K562 (cell line): ENCODE results near the gene PDE8A. TPM values are rescaled to one million over a fixed set of nuclear protein-coding genes. Genes with fewer than 3 reads are reported as not detected.

Experiments used
- ATAC-seq: fragments of 200-7000 bp; cut with Tn5 transposase; 3 replicates; pipeline ENCODE4 v1.9.1; 2020; ENCODE audit warnings: moderate library complexity
- BruUV-seq: library from RNA; stranded (reverse); fragments of 400-500 nt; replicated peaks from 2 replicates; lab custom pipeline; 2021; lab: Mats Ljungman, UMichigan
- CTCF ChIA-PET: fragments of 300-600 bp; formaldehyde crosslinking; extraction: SDS; loops from one replicate; lab custom pipeline; 2021; ENCODE audit warnings: low intra/inter-chr PET ratio; lab: Yijun Ruan, JAX
- POLR2A ChIA-PET: fragments of 300-600, 350-650 bp; sonication (Branson Sonifier 250); formaldehyde crosslinking; extraction: SDS; loops from one replicate; lab custom pipeline; 2021; ENCODE audit warnings: antibody characterized with exemption, inconsistent platforms; lab: Yijun Ruan, JAX
- DNase-seq, 4 experiments: peaks; one replicate each; pipeline versions ENCODE4 v3.0.0 to v3.0.0-alpha.2; 2011 to 2018; ENCODE audit warnings: low spot score in 3 of 4, mixed read lengths in 3 of 4; ENCODE audit errors: extremely low read depth in 1 of 4
- FAIRE-seq: peaks from 2 replicates; lab custom pipeline; 2011; peaks lifted over from hg19 to GRCh38; lab: Jason Lieb, UNC
- H2AFZ ChIP-seq: 2 replicates; pipeline ENCODE4 v1.6.0; 2011; ENCODE audit warnings: low read depth, low read length, control low read depth, inconsistent platforms
- H3K27ac ChIP-seq: fragments of 200-600 bp; 3 replicates; pipeline ENCODE4 v1.8.0; 2011; ENCODE audit warnings: low read depth, mild to moderate bottlenecking, control low read depth, inconsistent platforms, low read length, moderate library complexity, mixed read lengths; ENCODE audit errors: extremely low read depth
- H3K27me3 ChIP-seq, 2 experiments: fragments of 300-600 bp in 1 of 2; 2 replicates in 1 of 2; 3 replicates in 1 of 2; pipeline versions ENCODE4 v1.6.0 to v1.8.0; 2011; ENCODE audit warnings: inconsistent platforms in 2 of 2, low read length in 2 of 2, mild to moderate bottlenecking in 1 of 2, mixed read lengths in 1 of 2, moderate library complexity in 1 of 2; ENCODE audit not compliant: control insufficient read depth in 2 of 2, insufficient read depth in 2 of 2
- H3K36me3 ChIP-seq: fragments of 300-600 bp; 3 replicates; pipeline ENCODE4 v1.8.0; 2011; ENCODE audit warnings: mild to moderate bottlenecking, low read length, inconsistent platforms; ENCODE audit not compliant: control insufficient read depth, insufficient read depth
- H3K4me1 ChIP-seq, 2 experiments: fragments of 200-600 bp in 1 of 2; replicated peaks in 1 of 2; 2 replicates in 1 of 2; 3 replicates in 1 of 2; pipeline versions ENCODE4 v1.5.1 to v1.8.0; 2011; ENCODE audit warnings: inconsistent platforms in 2 of 2, low read length in 2 of 2, mild to moderate bottlenecking in 1 of 2, mixed read lengths in 1 of 2, moderate library complexity in 1 of 2; ENCODE audit not compliant: control insufficient read depth in 2 of 2, insufficient read depth in 2 of 2
- H3K4me2 ChIP-seq: 2 replicates; pipeline ENCODE4 v1.6.1; 2011; ENCODE audit warnings: low read length, control low read depth, inconsistent platforms, mixed read lengths; ENCODE audit not compliant: insufficient read depth
- H3K4me3 ChIP-seq: fragments of 200-600 bp; sonication (generic), shearing (Covaris generic); 2 replicates; pipeline ENCODE4 v1.5.1; 2016; ENCODE audit warnings: control low read depth, inconsistent platforms
- H3K79me2 ChIP-seq: fragments of 200-600 bp; 3 replicates; pipeline ENCODE4 v1.8.0; 2011; ENCODE audit warnings: low read length, inconsistent platforms; ENCODE audit not compliant: control insufficient read depth, insufficient read depth
- H3K9ac ChIP-seq, 2 experiments: 2 replicates each; pipeline versions ENCODE4 v1.6.0 to v1.6.1; 2011; ENCODE audit warnings: low read depth in 2 of 2, low read length in 2 of 2, control low read depth in 1 of 2, inconsistent platforms in 1 of 2, mild to moderate bottlenecking in 1 of 2, mixed read lengths in 1 of 2; ENCODE audit not compliant: insufficient read depth in 1 of 2
- H3K9me1 ChIP-seq: one replicate; pipeline ENCODE4 v1.6.0; 2011; ENCODE audit warnings: inconsistent platforms, mild to moderate bottlenecking, low read length, moderate library complexity; ENCODE audit not compliant: control insufficient read depth, insufficient read depth
- H3K9me3 ChIP-seq: replicated peaks from 2 replicates; pipeline ENCODE4 v1.5.1; 2011; ENCODE audit warnings: low read depth, low read length, inconsistent platforms; ENCODE audit not compliant: control insufficient read depth, insufficient read depth
- H4K20me1 ChIP-seq: replicated peaks from 2 replicates; pipeline ENCODE4 v1.6.1; 2011; ENCODE audit warnings: low read length, inconsistent platforms, mixed read lengths; ENCODE audit not compliant: control insufficient read depth, insufficient read depth
- MCM2 ChIP-seq: fragments of 450-650 bp; IDR thresholded peaks from 2 replicates; pipeline ENCODE4 v1.6.1; 2017; ENCODE audit warnings: low read depth, mild to moderate bottlenecking
- NR1H2 ChIP-seq: sonication (generic); formaldehyde crosslinking; IDR thresholded peaks from 2 replicates; pipeline ENCODE4 v1.4.0; 2020; ENCODE audit warnings: mild to moderate bottlenecking, missing genetic modification reagents
- RUNX1 ChIP-seq: sonication (generic); IDR thresholded peaks from 2 replicates; pipeline ENCODE4 v1.6.1; 2016; ENCODE audit warnings: antibody characterized with exemption, low read depth
- TAF7 ChIP-seq: fragments of 450-650 bp; IDR thresholded peaks from 2 replicates; pipeline ENCODE4 v1.6.1; 2016; ENCODE audit warnings: missing genetic modification characterization, missing compliant biosample characterization
- TRIM24 ChIP-seq, 2 experiments: fragments of 450-650 bp; IDR thresholded peaks; 2 replicates each; pipeline ENCODE4 v1.6.1; 2016
- ZNF445 ChIP-seq: fragments of 250-450 bp; sonication (Bioruptor Pico); IDR thresholded peaks from 2 replicates; pipeline ENCODE4 v1.4.0; 2020; ENCODE audit warnings: low read depth, mild to moderate bottlenecking, moderate library complexity
- WGBS: fragments of 100-300 bp; shearing (Covaris generic); methylation state at CpG from one replicate; pipeline ENCODE4 v1.1.6; 2016; ENCODE audit warnings: low coverage, mixed read lengths; ENCODE audit not compliant: insufficient coverage; ENCODE audit errors: missing lambda C conversion rate; 5-methylcytosine and 5-hydroxymethylcytosine counted together
- in situ Hi-C: fragments of 300-500 bp; cut with MboI; formaldehyde crosslinking; loops from 4 replicates; pipeline ENCODE4 v1.15.0; 2018; ENCODE audit warnings: inconsistent platforms, mixed read lengths
- intact Hi-C: fragments of 100-400 bp; cut with micrococcal nuclease; formaldehyde crosslinking; loops from 2 replicates; pipeline ENCODE4 v1.14.2; 2022
- polyA plus RNA-seq, 8 experiments: library from polyadenylated mRNA; depleted of rRNA in 4 of 8; stranded (reverse) in 5 of 8; unstranded in 3 of 8; fragments of >200 nt; fragmentation: Nextera tagmentation in 2 of 8; fragmentation: Illumina TruSeq in 1 of 8; extraction: Ambion mirVana in 2 of 8; extraction: Trizol in 1 of 8; gene quantifications; 2 replicates each; pipeline versions ENCODE4 v1.2.1 to v1.2.3, GENCODE V29; 2011 to 2014; ENCODE audit warnings: inconsistent platforms in 1 of 8, missing spikeins in 1 of 8
- total RNA-seq, 7 experiments: library from RNA; depleted of rRNA in 6 of 7; stranded (reverse); fragments of >200 nt in 6 of 7; fragmentation: Illumina TruSeq in 2 of 7; extraction: Trizol in 2 of 7; gene quantifications; 2 replicates each; pipeline versions ENCODE4 v1.2.1 to v1.2.3, GENCODE V29; 2011 to 2021; ENCODE audit warnings: low replicate concordance in 1 of 7
- TF ChIP-seq, protein P1 (sequence below): IDR thresholded peaks from 2 replicates; pipeline ENCODE4 v1.6.1; 2016; ENCODE audit warnings: missing genetic modification characterization, missing compliant biosample characterization

Gene PDE8A
- total and polyA plus RNA-seq, 9 of the 15 experiments (the other 6 are each of a cell fraction or from before 2014, with no cell fraction given): 5.9 to 40.3 (median 19.8) TPM

DNA sequence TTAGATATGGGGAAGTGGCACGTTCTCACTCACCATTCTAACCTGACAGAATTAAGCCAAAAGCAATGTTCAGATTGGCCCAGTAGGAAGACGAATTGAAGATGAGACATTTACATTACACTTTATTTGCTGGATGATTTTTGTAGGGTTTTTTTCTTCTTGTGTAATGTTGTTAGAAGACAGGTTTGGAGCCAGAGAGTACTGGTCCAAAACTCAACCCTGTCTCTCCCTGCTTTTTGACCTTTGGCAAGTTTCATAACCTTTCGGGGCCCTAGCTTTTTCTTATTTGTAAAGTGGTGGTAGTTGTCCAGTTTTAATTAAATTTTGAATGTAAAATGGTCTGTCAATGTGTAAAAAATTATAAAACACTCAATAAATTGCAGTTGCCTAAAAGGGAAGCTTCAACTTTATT lies 29.5 kb downstream of the PDE8A start:
- no peak for ATAC-seq
- intact Hi-C loops (loop anchor here (10.0 kb wide), 1 partner anchor 186 kb away; no protein-coding TSS in a partner anchor), in situ Hi-C loops (no loop called here)
- WGBS: 32% methylated on average over 3 of the region's 3 CpGs
- Histone ChIP-seq H3K9me3 (no peaks in the 10 kb centered on the region), H3K36me3 (no peaks in the 10 kb centered on the region), H3K27me3 (no peaks in the 10 kb centered on the region), H3K79me2 (peaks cover 81% of the 10 kb centered on the region), H2AFZ (no peak overlapping the region), H3K4me3 (no peak overlapping the region), H4K20me1 (no peaks in the 10 kb centered on the region), H3K9ac (no peak overlapping the region), H3K27ac (peak overlapping the region; percentile 24; the same call in 2 of the 3 replicates), H3K9me1 (peaks cover 3% of the 10 kb centered on the region), H3K4me1 (peaks cover 11 to 41% of the 10 kb centered on the region in 2 experiments), H3K4me2 (no peak overlapping the region)
- POLR2A ChIA-PET: interaction anchor here (1.0 to 2.8 kb wide), 5 partner anchors 11 to 56 kb away, joined by 3 to 11 read pairs (median 4); no protein-coding TSS in a partner anchor
- FAIRE-seq: peak; percentile 11
- no peak for DNase-seq
- TF ChIP-seq ZNF445 (CRISPR knock-in tag) (no peak), RUNX1 (no peak), MCM2 (no peak), TAF7 (tag) (no peak), NR1H2 (CRISPR knock-in tag) (no peak), TRIM24 (IDR thresholded peaks at IDR 0.05) (no peak)
- TF ChIP-seq, protein P1, sequence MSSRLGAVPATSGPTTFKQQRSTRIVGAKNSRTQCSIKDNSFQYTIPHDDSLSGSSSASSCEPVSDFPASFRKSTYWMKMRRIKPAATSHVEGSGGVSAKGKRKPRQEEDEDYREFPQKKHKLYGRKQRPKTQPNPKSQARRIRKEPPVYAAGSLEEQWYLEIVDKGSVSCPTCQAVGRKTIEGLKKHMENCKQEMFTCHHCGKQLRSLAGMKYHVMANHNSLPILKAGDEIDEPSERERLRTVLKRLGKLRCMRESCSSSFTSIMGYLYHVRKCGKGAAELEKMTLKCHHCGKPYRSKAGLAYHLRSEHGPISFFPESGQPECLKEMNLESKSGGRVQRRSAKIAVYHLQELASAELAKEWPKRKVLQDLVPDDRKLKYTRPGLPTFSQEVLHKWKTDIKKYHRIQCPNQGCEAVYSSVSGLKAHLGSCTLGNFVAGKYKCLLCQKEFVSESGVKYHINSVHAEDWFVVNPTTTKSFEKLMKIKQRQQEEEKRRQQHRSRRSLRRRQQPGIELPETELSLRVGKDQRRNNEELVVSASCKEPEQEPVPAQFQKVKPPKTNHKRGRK (tag): no peak
- BruUV-seq: no TSS peak
- CTCF ChIA-PET: no interaction called here
